GM21515 (cell line): Measurements from ENCODE around the gene INHA.

Experiments
- ATAC-seq: cut with Tn5 transposase; IDR thresholded peaks from one replicate; pipeline ENCODE4 v1.9.1; 2021; ENCODE audit not compliant: unreplicated experiment

The INHA gene

DNA sequence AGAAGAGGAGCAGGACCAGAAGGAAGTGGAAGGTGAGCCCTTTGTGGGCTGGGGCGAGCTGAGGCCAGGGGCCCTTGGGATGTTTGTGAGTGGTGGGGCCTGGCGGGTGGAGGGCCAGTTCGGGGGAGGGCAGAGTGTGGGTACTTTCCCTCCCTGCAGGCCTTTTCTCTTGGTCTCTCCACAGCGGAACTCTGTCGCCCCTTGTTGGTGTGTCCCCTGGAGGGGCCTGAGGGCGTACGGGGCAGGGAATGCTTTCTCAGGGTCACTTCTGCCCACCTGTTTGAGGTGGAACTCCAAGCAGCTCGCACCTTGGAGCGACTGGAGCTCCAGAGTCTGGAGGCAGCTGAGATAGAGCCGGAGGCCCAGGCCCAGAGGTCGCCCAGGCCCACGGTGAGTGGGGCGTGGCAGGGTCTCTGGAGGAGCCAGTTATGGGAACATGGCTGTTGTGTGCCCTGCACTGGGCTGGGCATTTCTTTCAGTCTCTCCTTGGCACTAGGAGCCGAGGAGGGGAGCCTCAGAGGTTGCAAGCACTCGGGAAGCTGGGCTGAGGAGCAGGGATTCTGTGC, 36.4 kb downstream of the INHA start:
- ATAC-seq = no peak

DNA sequence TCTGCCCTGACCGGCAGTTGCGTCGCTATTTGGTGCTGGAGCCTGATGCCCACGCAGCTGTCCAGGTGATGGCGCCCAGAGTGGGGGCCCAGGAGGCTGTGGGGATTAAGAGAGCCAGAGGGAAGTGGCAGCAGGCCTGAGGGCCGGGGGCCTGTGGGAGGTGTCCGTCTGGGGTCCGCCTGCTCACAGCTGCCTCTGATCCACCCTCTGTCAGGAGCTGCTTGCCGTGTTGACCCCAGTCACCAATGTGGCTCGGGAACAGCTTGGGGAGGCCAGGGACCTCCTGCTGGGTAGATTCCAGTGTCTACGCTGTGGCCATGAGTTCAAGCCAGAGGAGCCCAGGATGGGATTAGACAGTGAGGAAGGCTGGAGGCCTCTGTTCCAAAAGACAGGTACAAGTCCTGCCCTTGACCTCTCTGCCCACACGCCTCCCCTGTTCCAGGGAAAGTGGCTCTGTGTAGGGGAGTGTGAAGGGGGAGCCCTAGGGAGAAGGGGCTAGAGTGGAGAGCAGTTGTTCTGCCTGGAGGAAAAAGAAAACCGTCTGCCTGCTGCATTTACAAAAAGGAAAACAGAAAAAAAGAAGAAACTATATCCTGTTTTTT, 37.1 kb downstream of the INHA start:
- no peak for ATAC-seq

DNA sequence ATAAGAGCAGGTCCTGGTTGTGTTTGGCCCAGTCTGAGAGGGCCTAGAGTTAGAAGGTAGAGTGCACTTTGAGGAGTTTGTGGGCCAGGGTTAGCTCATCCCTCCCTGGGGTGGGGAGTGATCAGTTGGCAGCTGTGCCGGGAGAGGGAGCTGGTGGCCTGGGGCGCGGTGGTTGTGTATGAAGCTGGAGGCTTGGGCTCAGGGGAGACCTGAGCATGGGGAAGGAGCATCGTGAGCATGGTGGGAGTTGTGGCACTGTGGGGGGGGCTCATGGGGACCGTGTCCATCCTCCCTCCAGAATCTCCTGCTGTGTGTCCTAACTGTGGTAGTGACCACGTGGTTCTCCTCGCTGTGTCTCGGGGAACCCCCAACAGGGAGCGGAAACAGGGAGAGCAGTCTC, 39.2 kb downstream of the INHA start:
- ATAC-seq = no peak

DNA sequence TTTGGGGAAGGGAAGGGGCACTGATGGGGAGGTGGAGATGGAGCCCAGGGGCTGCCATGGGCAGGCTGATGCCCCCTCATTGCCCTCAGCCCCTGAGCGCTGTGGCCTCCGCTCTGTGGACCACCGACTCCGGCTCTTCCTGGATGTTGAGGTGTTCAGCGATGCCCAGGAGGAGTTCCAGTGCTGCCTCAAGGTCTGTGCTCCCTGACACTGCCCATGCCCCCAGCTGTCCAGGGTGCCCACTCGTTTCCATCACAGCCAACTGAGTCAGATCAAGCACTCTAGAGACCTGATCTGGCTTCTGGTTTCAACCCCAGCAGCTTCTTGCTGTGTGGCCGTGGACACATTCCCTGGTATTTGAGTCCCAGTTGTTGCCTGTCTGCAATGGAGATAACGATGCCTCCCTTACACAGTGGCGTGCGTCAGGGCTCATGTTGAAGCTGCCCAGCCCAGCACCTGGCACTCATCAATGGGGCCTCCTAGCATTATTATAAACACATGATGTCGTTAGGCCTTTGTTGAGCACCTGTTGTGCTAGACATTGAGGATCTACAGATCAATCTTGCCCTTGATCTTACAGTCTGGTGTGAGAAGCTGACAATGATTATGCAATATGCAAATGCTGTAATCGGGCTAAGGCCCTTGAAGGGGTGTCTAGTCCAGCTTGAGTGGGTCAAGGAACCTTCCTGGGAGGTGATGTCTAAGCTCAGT, 39.9 kb downstream of the INHA start:
- no peak for ATAC-seq

DNA sequence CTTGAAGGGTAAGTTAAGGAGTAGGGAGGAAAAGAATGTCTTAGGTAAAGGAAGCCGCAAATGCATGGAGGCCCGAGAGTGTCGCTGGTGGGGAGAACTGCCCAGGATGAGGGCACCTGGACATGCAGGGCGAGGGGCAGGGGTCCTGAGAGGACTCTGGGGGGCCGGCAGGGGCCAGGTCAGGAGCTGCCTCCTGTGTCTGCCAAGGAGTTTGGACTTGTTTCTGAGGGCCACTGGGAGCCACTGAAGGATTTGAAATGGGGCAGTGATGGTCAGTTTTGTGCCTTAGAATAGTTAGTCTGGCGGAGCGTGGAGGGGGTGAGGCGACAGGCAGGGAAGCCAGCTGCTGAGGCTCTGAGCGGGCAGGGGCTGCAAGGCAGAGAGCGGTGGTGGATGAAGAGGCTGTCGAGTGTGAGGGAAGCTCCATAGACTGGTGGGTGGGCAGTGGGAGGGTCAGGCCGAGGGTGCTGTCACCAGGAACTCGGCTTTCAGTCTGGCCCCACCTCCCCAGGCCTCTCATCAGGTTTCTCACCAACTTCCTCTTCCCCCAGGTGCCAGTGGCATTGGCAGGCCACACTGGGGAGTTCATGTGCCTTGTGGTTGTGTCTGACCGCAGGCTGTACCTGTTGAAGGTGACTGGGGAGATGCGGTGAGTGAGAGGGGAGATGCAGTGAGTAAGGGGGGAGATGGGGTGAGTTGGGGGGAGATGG, 40.6 kb downstream of the INHA start:
- ATAC-seq = no peak

DNA sequence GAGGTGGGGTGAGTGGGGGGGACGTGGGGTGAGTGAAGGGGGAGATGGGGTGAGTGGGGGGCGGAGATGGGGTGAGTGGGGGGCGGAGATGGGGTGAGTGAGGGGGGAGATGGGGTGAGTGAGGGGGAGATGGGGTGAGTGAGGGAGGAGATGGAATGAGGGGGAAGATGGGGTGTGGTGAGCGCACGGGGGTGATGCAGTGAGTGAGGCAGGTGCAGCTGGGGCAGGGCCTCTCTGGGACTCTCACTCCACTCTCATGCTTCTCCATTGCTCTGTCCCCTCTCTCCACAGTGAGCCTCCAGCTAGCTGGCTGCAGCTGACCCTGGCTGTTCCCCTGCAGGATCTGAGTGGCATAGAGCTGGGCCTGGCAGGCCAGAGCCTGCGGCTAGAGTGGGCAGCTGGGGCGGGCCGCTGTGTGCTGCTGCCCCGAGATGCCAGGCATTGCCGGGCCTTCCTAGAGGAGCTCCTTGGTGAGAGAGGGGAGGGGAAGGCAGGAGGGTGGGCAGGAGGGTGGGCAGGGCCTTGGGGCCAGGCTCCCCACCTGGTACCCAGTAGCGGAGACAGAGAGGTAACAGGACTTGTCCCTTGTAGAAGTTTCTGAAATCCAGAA, 41.5 kb downstream of the INHA start:
- no peak for ATAC-seq

DNA sequence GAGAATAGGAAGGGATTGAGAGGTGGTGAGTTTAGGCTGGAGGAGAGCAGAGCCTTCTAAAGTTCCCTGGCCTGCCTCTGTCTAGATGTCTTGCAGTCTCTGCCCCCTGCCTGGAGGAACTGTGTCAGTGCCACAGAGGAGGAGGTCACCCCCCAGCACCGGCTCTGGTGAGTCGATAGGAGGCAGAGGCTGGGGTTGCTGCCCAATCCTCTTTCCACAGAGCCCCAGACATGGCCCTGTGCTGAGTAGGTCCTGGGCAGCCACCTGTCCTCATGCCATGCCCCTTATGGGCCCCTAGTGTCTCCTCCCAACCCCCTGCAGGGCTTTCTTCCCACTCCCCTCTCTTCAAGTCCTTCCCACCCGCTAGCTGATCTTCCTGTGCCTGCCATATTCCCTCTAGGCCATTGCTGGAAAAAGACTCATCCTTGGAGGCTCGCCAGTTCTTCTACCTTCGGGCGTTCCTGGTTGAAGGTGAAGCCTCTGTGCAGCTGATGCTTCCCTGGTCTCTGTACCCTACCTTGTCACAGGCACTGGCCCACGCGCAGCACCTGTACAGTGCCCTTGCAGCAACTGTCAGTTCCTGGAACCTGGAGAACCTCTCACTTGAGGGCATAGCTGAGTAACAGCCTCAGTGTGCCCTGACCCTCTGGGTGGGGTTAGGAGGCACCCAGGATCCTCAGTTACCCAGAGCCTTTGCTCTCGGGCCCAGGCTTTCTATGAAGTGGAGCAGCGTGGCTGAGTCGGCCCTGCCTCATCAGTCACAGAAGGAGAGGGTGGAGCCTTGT, 42.2 kb downstream of the INHA start:
- no peak for ATAC-seq

DNA sequence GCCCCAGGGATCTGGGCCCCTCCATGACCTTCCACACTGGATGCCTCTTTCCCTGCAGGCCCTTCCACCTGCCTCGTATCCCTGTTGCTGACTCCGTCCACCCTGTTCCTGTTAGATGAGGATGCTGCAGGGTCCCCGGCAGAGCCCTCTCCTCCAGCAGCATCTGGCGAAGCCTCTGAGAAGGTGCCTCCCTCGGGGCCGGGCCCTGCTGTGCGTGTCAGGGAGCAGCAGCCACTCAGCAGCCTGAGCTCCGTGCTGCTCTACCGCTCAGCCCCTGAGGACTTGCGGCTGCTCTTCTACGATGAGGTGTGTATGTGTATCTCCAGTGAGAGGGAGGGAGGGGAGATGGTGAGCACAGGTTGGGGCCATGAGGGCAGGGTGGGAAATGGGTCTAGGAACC, 42.9 kb downstream of the INHA start:
- ATAC-seq = no peak

DNA sequence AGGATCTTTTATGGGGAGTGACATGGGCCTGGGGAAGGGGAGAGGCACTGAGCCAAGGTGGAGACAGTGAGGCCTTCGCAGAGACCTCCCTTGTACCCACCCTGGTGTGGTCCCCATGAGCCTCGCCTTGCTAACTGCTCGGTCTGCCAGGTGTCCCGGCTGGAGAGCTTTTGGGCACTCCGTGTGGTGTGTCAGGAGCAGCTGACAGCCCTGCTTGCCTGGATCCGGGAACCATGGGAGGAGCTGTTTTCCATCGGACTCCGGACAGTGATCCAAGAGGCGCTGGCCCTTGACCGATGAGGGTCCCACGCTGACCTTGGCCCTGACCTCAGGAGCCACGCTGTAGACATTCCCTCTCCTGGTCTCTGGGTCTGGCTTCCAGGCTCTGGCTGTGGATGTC, 43.8 kb downstream of the INHA start:
- no peak for ATAC-seq

DNA sequence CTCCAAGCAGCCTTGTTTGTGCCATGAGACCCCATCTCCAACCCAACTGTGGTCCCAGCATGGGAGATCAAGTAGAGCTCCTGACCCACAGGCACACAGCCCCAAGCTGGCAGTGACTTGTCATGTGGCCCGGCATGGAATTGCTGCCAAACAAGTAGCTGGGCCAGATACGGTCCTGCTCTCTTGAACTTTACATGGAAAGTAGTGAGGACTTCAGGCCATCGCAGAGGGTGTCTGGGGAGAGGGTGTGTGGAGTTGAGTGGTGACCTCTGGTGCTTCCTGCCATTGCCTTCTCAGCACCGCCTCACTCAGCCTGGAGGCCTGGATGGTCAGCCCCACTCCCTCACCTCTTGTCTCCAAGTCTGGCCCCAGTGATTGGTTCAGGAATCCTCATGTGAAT, 44.4 kb downstream of the INHA start:
- ATAC-seq = no peak

DNA sequence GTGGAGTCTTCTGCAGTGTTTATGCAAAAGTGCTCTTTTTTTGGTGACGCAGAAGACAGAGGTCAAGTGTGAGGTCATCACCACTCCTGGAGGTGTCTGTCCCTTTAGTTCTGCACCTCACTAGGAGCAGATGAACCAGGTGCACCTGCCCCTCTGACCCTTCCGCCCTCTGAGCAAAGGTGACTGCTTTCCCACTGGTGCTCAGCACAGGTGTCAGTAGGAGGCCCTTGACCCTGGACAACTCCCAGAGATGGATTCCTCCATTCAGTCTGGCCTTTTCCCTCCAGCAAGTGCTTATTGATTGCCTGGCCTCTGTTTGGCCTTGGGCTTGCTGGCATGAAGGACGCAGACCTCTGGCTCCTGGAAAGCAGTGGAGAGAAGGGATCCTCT, 46.6 kb downstream of the INHA start:
- no peak for ATAC-seq

DNA sequence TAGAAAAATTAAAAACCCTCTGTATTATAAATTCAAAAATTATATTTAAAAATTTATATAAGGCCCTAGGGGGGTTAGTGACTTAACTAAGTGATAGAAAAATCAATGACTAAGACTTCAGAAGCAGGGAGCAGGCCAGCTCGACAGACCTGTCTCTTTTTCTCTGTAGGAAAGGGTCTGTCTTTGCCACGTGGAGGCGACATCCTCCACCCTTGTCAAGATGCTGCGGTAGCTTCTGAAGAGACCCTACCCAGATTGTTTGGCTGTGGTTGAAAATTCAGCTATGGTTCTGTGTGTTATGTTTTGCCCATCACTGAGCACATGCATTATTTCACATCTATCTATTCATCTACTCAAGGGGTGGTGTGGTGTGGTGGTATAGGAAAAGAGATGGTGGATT, 47.1 kb downstream of the INHA start:
- ATAC-seq = no peak

DNA sequence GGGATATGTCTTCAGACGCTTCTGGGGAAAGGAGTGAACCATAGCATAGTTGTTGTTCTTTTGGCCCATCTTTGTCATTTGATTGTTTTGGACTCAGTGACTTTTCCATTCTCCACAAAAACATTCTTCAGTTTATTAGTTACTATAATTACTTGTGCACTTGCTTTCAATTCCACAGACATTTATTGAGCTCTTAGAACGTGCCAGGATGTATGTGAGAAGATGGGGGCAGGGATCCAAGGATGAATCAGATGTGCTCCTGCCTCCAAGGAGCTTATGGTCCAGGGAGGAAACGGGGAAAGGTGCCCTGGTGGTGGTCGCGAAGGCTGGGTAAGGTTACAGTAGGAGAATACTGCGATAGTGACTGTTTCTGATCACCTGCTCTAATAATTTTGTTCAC, 48.4 kb downstream of the INHA start:
- no peak for ATAC-seq

DNA sequence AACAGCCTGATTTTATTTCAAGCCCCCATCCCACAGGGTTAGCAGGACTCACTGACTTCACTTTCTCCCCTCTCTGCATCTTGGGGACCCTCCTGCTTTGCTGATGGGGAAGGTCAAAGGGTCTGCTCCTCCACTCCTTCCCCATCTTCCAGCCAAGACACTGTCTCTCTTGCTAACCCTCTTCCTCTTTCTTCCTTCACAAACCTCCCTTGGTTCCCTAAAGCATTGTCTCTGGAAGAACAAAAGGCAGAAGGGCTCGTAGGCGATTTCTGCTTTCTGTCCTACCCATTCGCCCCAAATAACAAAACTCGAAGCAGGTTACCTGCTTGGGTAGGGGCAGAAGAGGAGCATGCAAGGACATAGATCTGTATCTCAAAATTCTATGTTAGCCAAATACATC, 49.8 kb downstream of the INHA start:
- no peak for ATAC-seq

DNA sequence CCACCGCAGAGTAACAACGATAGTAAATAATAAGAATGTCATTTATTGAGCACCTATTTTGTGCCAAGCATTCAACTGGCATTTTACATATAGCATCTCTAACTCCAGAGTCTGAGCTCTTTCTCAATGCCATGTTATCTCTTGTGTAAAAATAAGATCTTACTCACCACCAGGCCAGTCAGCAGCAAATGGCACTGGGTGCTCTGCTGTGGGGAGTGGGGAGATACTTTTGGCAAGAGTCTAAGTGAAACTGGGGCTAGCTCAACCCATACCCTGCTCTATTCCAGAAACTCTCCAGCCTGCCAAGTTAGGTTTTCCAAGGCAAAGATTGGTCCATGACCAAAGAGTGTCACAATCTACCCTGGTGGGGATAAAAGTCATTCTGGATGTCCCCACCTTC, 50.4 kb downstream of the INHA start:
- no peak for ATAC-seq

DNA sequence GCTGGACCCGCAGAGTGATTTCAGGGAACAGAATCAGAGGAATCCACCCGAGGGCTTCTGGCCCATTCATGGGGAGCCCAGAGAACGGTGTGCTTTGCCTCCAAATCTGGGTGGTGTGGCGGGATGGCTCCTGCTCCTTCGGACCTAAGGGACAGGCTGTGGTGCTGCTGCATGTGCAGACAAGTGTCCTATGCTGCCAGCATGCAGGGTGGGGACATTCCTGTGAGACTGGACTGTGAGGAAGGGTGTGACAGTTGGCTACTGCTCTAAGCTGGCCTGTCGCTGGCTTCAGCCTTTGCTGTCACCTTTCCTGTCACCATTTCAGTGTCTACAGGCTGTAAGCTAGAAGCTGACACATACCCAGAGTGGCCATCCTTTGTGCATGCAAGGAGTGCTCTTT, 52.5 kb downstream of the INHA start:
- ATAC-seq = no peak

DNA sequence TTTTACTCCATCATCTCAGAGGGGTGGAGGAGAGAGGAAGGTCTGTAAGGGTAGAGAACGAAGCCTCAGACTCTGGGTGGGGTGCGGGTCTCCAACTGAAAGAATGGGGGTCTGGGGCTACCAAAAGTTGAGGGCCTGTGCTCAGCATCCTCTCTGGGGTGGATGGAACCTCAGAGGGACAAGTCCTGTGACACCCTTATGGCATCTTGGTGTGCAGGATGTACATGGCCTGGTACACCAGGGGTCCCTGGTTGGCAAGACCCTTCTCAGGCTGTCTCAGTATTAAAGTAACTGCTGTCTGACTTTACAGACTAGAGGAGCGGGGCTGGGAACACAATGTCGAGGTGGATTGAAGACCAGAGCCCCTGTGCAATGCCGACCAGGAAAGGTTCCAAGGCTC, 53.1 kb downstream of the INHA start:
- ATAC-seq = no peak
